Prostate gland (tissue), 2 donors: ENCODE measurements around the gene ACER3.

Source experiments
- POLR2A ChIP-seq: fragments of 450-650 bp; IDR thresholded peaks from one replicate; pipeline ENCODE4 v1.6.1; 2016; ENCODE audit warnings: antibody characterized with exemption, mild to moderate bottlenecking
- POLR2AphosphoS5 ChIP-seq: sonication (generic); formaldehyde crosslinking; IDR thresholded peaks from one replicate; pipeline ENCODE4 v1.6.1; 2017; ENCODE audit warnings: antibody characterized with exemption
- TF ChIP-seq, protein P1 (sequence below), 4 experiments: fragments of 200-600 bp in 2 of 4; fragments of 450-650 bp in 2 of 4; sonication (generic) in 2 of 4; IDR thresholded peaks; 1 replicate in 3 of 4; 2 replicates in 1 of 4; pipeline ENCODE4 v1.5.1; 2016 to 2019; ENCODE audit warnings: antibody characterized with exemption in 4 of 4, mild to moderate bottlenecking in 2 of 4, moderate library complexity in 2 of 4

DNA sequence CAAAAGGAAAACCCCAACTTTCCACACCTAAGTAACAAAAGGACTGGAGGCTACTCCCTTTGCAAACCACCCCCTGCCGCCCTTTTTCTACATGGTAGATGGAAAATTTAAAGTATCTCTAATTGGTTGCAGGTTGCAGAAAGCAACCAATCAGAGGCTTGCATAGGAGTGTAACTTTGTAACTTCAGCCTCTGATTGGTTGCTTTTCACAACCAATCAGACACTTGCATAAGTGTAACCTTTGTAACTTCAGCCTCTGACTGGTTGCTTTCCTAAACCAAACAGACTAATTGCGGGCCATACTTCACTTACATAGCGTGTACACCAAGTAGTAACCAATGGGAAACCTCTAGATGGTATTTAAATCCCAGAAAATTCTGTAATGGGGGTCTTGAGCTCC is 16.8 kb upstream of the ACER3 start:
- no peak for TF ChIP-seq POLR2AphosphoS5
- TF ChIP-seq, protein P1, sequence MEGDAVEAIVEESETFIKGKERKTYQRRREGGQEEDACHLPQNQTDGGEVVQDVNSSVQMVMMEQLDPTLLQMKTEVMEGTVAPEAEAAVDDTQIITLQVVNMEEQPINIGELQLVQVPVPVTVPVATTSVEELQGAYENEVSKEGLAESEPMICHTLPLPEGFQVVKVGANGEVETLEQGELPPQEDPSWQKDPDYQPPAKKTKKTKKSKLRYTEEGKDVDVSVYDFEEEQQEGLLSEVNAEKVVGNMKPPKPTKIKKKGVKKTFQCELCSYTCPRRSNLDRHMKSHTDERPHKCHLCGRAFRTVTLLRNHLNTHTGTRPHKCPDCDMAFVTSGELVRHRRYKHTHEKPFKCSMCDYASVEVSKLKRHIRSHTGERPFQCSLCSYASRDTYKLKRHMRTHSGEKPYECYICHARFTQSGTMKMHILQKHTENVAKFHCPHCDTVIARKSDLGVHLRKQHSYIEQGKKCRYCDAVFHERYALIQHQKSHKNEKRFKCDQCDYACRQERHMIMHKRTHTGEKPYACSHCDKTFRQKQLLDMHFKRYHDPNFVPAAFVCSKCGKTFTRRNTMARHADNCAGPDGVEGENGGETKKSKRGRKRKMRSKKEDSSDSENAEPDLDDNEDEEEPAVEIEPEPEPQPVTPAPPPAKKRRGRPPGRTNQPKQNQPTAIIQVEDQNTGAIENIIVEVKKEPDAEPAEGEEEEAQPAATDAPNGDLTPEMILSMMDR (IDR thresholded peaks at IDR 0.05): no peak
- TF ChIP-seq POLR2A: no peak
